ENCODE measurements around the gene TERT. TPM values are rescaled to one million over a fixed set of nuclear protein-coding genes. Genes with fewer than 3 reads are reported as not detected.

Gene TERT
- polyA plus RNA-seq, 1 donor from 2014 or later, result not detected

GRCh38 chr5:1316588-1317340, 21.9 kb upstream of the TERT start:
- Histone ChIP-seq H3K4me3 (ENCODE audit: low read length) (no peak overlapping the region), H3K9ac (ENCODE audit: low read length) (no peak overlapping the region), H3K9me3 (ENCODE audit: low read length) (no peaks in the 10 kb centered on the region), H3K79me2 (replicated peaks; ENCODE audit: insufficient read depth, low read length) (no peaks in the 10 kb centered on the region), H3F3A (ENCODE audit: insufficient read depth, low read length, poor library complexity, severe bottlenecking) (no peaks in the 10 kb centered on the region), H2AFZ (ENCODE audit: low read depth, low read length) (no peak overlapping the region), H3K9me2 (ENCODE audit: insufficient read depth, low read length) (no peaks in the 10 kb centered on the region), H3K27me3 (ENCODE audit: insufficient read depth, low read depth, low read length) (no peaks in the 10 kb centered on the region), H4K20me1 (ENCODE audit: insufficient read depth) (no peaks in the 10 kb centered on the region), H3K4me2 (ENCODE audit: low read length) (no peak overlapping the region), H3K27ac (ENCODE audit: low read length) (no peak overlapping the region), H3K36me3 (ENCODE audit: insufficient read depth, low read length) (no peaks in the 10 kb centered on the region)
- TF ChIP-seq POLR2AphosphoS5 (IDR thresholded peaks at IDR 0.05) (no peak), RAD21 (conservative IDR thresholded peaks at IDR 0.05) (no peak), CTCF (IDR thresholded peaks at IDR 0.05; ENCODE audit: poor library complexity, severe bottlenecking) (no peak), MXI1 (conservative IDR thresholded peaks at IDR 0.05; ENCODE audit: poor library complexity, severe bottlenecking) (no peak), TAF1 (IDR thresholded peaks at IDR 0.05; ENCODE audit: low read depth) (no peak)

GRCh38 chr5:1315709-1316587, 21.1 kb upstream of the TERT start:
- Histone ChIP-seq H3K79me2 (replicated peaks; ENCODE audit: insufficient read depth, low read length) (no peaks in the 10 kb centered on the region), H3K9ac (ENCODE audit: low read length) (no peak overlapping the region), H3K4me2 (ENCODE audit: low read length) (no peak overlapping the region), H3K36me3 (ENCODE audit: insufficient read depth, low read length) (no peaks in the 10 kb centered on the region), H3K27me3 (ENCODE audit: insufficient read depth, low read depth, low read length) (no peaks in the 10 kb centered on the region), H2AFZ (ENCODE audit: low read depth, low read length) (no peak overlapping the region), H3K4me3 (ENCODE audit: low read length) (no peak overlapping the region), H3K9me3 (ENCODE audit: low read length) (no peaks in the 10 kb centered on the region), H3F3A (ENCODE audit: insufficient read depth, low read length, poor library complexity, severe bottlenecking) (no peaks in the 10 kb centered on the region), H4K20me1 (ENCODE audit: insufficient read depth) (no peaks in the 10 kb centered on the region), H3K27ac (ENCODE audit: low read length) (no peak overlapping the region), H3K9me2 (ENCODE audit: insufficient read depth, low read length) (no peaks in the 10 kb centered on the region)
- TF ChIP-seq TAF1 (IDR thresholded peaks at IDR 0.05; ENCODE audit: low read depth) (no peak), CTCF (IDR thresholded peaks at IDR 0.05; ENCODE audit: poor library complexity, severe bottlenecking) (no peak), RAD21 (conservative IDR thresholded peaks at IDR 0.05) (no peak), MXI1 (conservative IDR thresholded peaks at IDR 0.05; ENCODE audit: poor library complexity, severe bottlenecking) (no peak), EZH2 (IDR thresholded peaks at IDR 0.05; ENCODE audit: borderline replicate concordance, insufficient read depth, low read length, poor library complexity, severe bottlenecking) (no peak), EP300 (conservative IDR thresholded peaks at IDR 0.05; ENCODE audit: poor library complexity, severe bottlenecking) (no peak)

All from neural cell (in vitro differentiated cells).